HEK293 (cell line): Measurements from ENCODE around the gene GIGYF1.

Experiments
- ELK4 ChIP-seq: IDR thresholded peaks from 2 replicates; pipeline ENCODE4 v1.6.1; 2011; ENCODE audit warnings: mild to moderate bottlenecking, low read depth, low read length, borderline replicate concordance
- GFI1B ChIP-seq: fragments of 450-650 bp; formaldehyde crosslinking; IDR thresholded peaks from 2 replicates; pipeline ENCODE4 v1.5.1; 2016; ENCODE audit warnings: missing biosample characterization, missing genetic modification characterization
- GLIS1 ChIP-seq: fragments of 450-650 bp; formaldehyde crosslinking; IDR thresholded peaks from 2 replicates; pipeline ENCODE4 v1.5.1; 2016; ENCODE audit warnings: missing biosample characterization, missing genetic modification characterization
- HOXC10 ChIP-seq: sonication (generic); formaldehyde crosslinking; IDR thresholded peaks from 2 replicates; pipeline ENCODE4 v1.8.1; 2023; ENCODE audit warnings: mild to moderate bottlenecking, missing genetic modification reagents
- KLF7 ChIP-seq: fragments of 450-650 bp; formaldehyde crosslinking; IDR thresholded peaks from 2 replicates; pipeline ENCODE4 v1.5.1; 2016; ENCODE audit warnings: missing biosample characterization, missing genetic modification characterization, borderline replicate concordance
- MYNN ChIP-seq: fragments of 450-650 bp; formaldehyde crosslinking; IDR thresholded peaks from 2 replicates; pipeline ENCODE4 v1.5.1; 2016; ENCODE audit warnings: missing biosample characterization, missing genetic modification characterization, borderline replicate concordance
- PATZ1 ChIP-seq: fragments of 450-650 bp; formaldehyde crosslinking; IDR thresholded peaks from 2 replicates; pipeline ENCODE4 v1.5.1; 2016; ENCODE audit warnings: missing biosample characterization, missing genetic modification characterization
- TSHZ1 ChIP-seq: fragments of 450-650 bp; formaldehyde crosslinking; IDR thresholded peaks from 2 replicates; pipeline ENCODE4 v1.5.1; 2016; ENCODE audit warnings: missing biosample characterization, missing genetic modification characterization, borderline replicate concordance
- ZFP69B ChIP-seq: fragments of 450-650 bp; formaldehyde crosslinking; IDR thresholded peaks from 2 replicates; pipeline ENCODE4 v1.5.1; 2016; ENCODE audit warnings: missing biosample characterization, missing genetic modification characterization
- ZNF112 ChIP-seq: fragments of 450-650 bp; formaldehyde crosslinking; IDR thresholded peaks from 2 replicates; pipeline ENCODE4 v1.5.0; 2017; ENCODE audit warnings: missing biosample characterization, missing genetic modification characterization
- ZNF132 ChIP-seq: fragments of 450-650 bp; formaldehyde crosslinking; IDR thresholded peaks from 2 replicates; pipeline ENCODE4 v1.5.1; 2017; ENCODE audit warnings: missing biosample characterization, missing genetic modification characterization, borderline replicate concordance
- ZNF148 ChIP-seq: fragments of 450-650 bp; formaldehyde crosslinking; IDR thresholded peaks from 2 replicates; pipeline ENCODE4 v1.5.0; 2017; ENCODE audit warnings: missing biosample characterization, missing genetic modification characterization, borderline replicate concordance
- ZNF174 ChIP-seq: fragments of 450-650 bp; formaldehyde crosslinking; IDR thresholded peaks from 2 replicates; pipeline ENCODE4 v1.5.0; 2017; ENCODE audit warnings: missing biosample characterization, mild to moderate bottlenecking, missing genetic modification characterization
- ZNF175 ChIP-seq: fragments of 450-650 bp; formaldehyde crosslinking; IDR thresholded peaks from 2 replicates; pipeline ENCODE4 v1.5.1; 2016; ENCODE audit warnings: missing biosample characterization, missing genetic modification characterization
- ZNF18 ChIP-seq: fragments of 450-650 bp; formaldehyde crosslinking; IDR thresholded peaks from 2 replicates; pipeline ENCODE4 v1.5.1; 2016; ENCODE audit warnings: missing biosample characterization, missing genetic modification characterization
- ZNF2 ChIP-seq: fragments of 450-650 bp; formaldehyde crosslinking; IDR thresholded peaks from 2 replicates; pipeline ENCODE4 v1.5.1; 2016; ENCODE audit warnings: missing biosample characterization, missing genetic modification characterization
- ZNF211 ChIP-seq: fragments of 450-650 bp; formaldehyde crosslinking; IDR thresholded peaks from 2 replicates; pipeline ENCODE4 v1.5.1; 2016; ENCODE audit warnings: low read depth, missing biosample characterization, missing genetic modification characterization
- ZNF292 ChIP-seq: fragments of 450-650 bp; formaldehyde crosslinking; IDR thresholded peaks from 2 replicates; pipeline ENCODE4 v1.5.1; 2016; ENCODE audit warnings: low read depth, missing biosample characterization, missing genetic modification characterization, borderline replicate concordance
- ZNF473 ChIP-seq: fragments of 450-650 bp; formaldehyde crosslinking; IDR thresholded peaks from 2 replicates; pipeline ENCODE4 v1.5.1; 2017; ENCODE audit warnings: missing biosample characterization, missing genetic modification characterization
- ZNF501 ChIP-seq: fragments of 450-650 bp; formaldehyde crosslinking; IDR thresholded peaks from 2 replicates; pipeline ENCODE4 v1.5.1; 2016; ENCODE audit warnings: missing biosample characterization, missing genetic modification characterization
- ZNF514 ChIP-seq: fragments of 450-650 bp; formaldehyde crosslinking; IDR thresholded peaks from 2 replicates; pipeline ENCODE4 v1.5.1; 2016; ENCODE audit warnings: missing biosample characterization, missing genetic modification characterization
- ZNF549 ChIP-seq: fragments of 450-650 bp; IDR thresholded peaks from 2 replicates; pipeline ENCODE4 v1.5.1; 2018; ENCODE audit warnings: missing biosample characterization, missing genetic modification characterization, mild to moderate bottlenecking, inconsistent platforms, moderate library complexity
- ZNF555 ChIP-seq: fragments of 450-650 bp; formaldehyde crosslinking; conservative IDR thresholded peaks from 2 replicates; pipeline ENCODE4 v1.5.1; 2017; ENCODE audit warnings: missing biosample characterization, mild to moderate bottlenecking, missing genetic modification characterization, inconsistent platforms
- ZNF560 ChIP-seq: fragments of 450-650 bp; formaldehyde crosslinking; IDR thresholded peaks from 2 replicates; pipeline ENCODE4 v1.5.1; 2017; ENCODE audit warnings: missing biosample characterization, missing genetic modification characterization, borderline replicate concordance
- ZNF692 ChIP-seq: fragments of 450-650 bp; formaldehyde crosslinking; IDR thresholded peaks from 2 replicates; pipeline ENCODE4 v1.5.1; 2016; ENCODE audit warnings: missing biosample characterization, missing genetic modification characterization
- ZNF791 ChIP-seq: fragments of 450-650 bp; formaldehyde crosslinking; IDR thresholded peaks from 2 replicates; pipeline ENCODE4 v1.5.1; 2016; ENCODE audit warnings: missing biosample characterization, missing genetic modification characterization
- ZSCAN16 ChIP-seq: fragments of 450-650 bp; formaldehyde crosslinking; IDR thresholded peaks from 2 replicates; pipeline ENCODE4 v1.5.1; 2016; ENCODE audit warnings: missing biosample characterization, missing genetic modification characterization
- ZXDB ChIP-seq: fragments of 450-650 bp; formaldehyde crosslinking; IDR thresholded peaks from 2 replicates; pipeline ENCODE4 v1.5.1; 2016; ENCODE audit warnings: missing biosample characterization, missing genetic modification characterization

GIGYF1 gene

GRCh38 chr7:100673302-100673941 lies 20.6 kb downstream of the GIGYF1 start, which contains the start of gene GNB2 (continued):
- TF ChIP-seq GFI1B (tag by site-specific recombination) (peak; percentile 79; the same call in 1 of the 2 replicates), ZNF791 (tag by site-specific recombination) (0 out of 2 replicates have a peak, but pooled peaks have one; percentile 31), ZNF549 (tag by site-specific recombination) (no peak), TSHZ1 (tag by site-specific recombination) (peak; percentile 65; the same call in 1 of the 2 replicates), ZNF18 (tag by site-specific recombination) (peak; percentile 83; the same call in 1 of the 2 replicates), ZFP69B (tag by site-specific recombination) (peak; percentile 94), ELK4 (no peak), ZNF175 (tag by site-specific recombination) (no peak), ZNF514 (tag by site-specific recombination) (no peak), KLF7 (tag by site-specific recombination) (peak; percentile 97), ZNF211 (tag by site-specific recombination) (no peak), ZNF2 (tag by site-specific recombination) (peak; percentile 98), ZNF132 (tag by site-specific recombination) (no peak), ZNF560 (tag by site-specific recombination) (no peak), PATZ1 (peak; percentile 80), ZNF148 (tag by site-specific recombination) (no peak), HOXC10 (CRISPR knock-in tag) (no peak), ZNF501 (tag by site-specific recombination) (peak; percentile 99), ZNF292 (tag by site-specific recombination) (no peak), MYNN (no peak), ZSCAN16 (tag by site-specific recombination) (no peak), ZNF112 (tag by site-specific recombination) (no peak), ZNF692 (peak; percentile 96), ZNF555 (no peak), ZNF174 (tag by site-specific recombination) (no peak), ZNF473 (tag by site-specific recombination) (no peak), GLIS1 (tag by site-specific recombination) (peak; percentile 72), ZXDB (tag by site-specific recombination) (peak; percentile 97)
